H1 (cell line): Measurements from ENCODE around the gene FCN3.

Experiments
- EGR1 ChIP-seq: IDR thresholded peaks from 2 replicates; pipeline ENCODE4 v1.6.1; 2011; ENCODE audit warnings: low read depth, low read length, borderline replicate concordance
- EZH2 ChIP-seq: fragments of 200-600 bp; sonication (generic); IDR thresholded peaks from 2 replicates; pipeline ENCODE4 v1.7.1; 2012; ENCODE audit warnings: low read depth, mild to moderate bottlenecking, moderate library complexity, low read length, inconsistent platforms; ENCODE audit not compliant: severe bottlenecking
- GTF2F1 ChIP-seq: IDR thresholded peaks from 2 replicates; pipeline ENCODE4 v1.6.1; 2012; ENCODE audit warnings: low read depth, low read length, improper control_type of control experiment, borderline replicate concordance
- MAFK ChIP-seq: IDR thresholded peaks from 2 replicates; pipeline ENCODE4 v1.6.1; 2012; ENCODE audit warnings: low read depth, mild to moderate bottlenecking, improper control_type of control experiment, low read length
- POLR2A ChIP-seq, 2 experiments: IDR thresholded peaks; 1 replicate in 1 of 2; 2 replicates in 1 of 2; pipeline ENCODE4 v1.6.1; 2011; ENCODE audit warnings: low read depth in 2 of 2, low read length in 2 of 2, mild to moderate bottlenecking in 2 of 2; ENCODE audit errors: control extremely low read depth in 1 of 2
- TCF12 ChIP-seq: IDR thresholded peaks from 2 replicates; pipeline ENCODE4 v1.6.1; 2011; ENCODE audit warnings: low read depth, mild to moderate bottlenecking, low read length
- TF ChIP-seq, protein P1 (sequence below), 3 experiments: IDR thresholded peaks; 1 replicate in 2 of 3; 2 replicates in 1 of 3; pipeline versions ENCODE4 v1.5.1 to v1.6.1; 2011; ENCODE audit warnings: low read length in 3 of 3, mild to moderate bottlenecking in 3 of 3, inconsistent platforms in 2 of 3, low read depth in 1 of 3, moderate library complexity in 1 of 3; ENCODE audit not compliant: insufficient read depth in 1 of 3; ENCODE audit errors: control extremely low read depth in 1 of 3
- TF ChIP-seq, protein P2 (sequence below): IDR thresholded peaks from 2 replicates; pipeline ENCODE4 v1.6.1; 2012; ENCODE audit warnings: inconsistent platforms
- TF ChIP-seq, protein P3 (sequence below): IDR thresholded peaks from 2 replicates; pipeline ENCODE4 v1.6.1; 2011; ENCODE audit warnings: low read length, improper control_type of control experiment

DNA sequence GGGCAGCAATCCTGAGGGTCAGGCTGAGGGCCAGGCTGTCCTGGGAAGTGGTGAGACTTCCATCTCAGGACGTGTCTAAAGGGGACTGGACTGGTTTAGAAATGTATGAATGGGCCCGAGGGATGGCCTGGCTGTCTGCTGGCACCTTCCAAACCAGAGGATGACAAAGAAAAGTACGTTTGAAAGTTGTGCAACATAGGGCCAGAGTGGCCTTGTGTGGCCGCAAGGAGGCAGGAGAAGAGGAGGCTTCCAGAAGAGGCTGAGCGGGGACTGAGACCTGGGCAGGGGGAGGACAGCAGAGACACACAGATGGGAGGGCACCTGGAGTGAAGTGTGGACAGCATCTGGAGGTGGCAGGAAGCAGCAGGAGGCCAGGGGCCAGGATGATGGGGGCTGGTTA lies 35.4 kb downstream of the FCN3 start:
- TF ChIP-seq, protein P1, sequence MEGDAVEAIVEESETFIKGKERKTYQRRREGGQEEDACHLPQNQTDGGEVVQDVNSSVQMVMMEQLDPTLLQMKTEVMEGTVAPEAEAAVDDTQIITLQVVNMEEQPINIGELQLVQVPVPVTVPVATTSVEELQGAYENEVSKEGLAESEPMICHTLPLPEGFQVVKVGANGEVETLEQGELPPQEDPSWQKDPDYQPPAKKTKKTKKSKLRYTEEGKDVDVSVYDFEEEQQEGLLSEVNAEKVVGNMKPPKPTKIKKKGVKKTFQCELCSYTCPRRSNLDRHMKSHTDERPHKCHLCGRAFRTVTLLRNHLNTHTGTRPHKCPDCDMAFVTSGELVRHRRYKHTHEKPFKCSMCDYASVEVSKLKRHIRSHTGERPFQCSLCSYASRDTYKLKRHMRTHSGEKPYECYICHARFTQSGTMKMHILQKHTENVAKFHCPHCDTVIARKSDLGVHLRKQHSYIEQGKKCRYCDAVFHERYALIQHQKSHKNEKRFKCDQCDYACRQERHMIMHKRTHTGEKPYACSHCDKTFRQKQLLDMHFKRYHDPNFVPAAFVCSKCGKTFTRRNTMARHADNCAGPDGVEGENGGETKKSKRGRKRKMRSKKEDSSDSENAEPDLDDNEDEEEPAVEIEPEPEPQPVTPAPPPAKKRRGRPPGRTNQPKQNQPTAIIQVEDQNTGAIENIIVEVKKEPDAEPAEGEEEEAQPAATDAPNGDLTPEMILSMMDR (IDR thresholded peaks at IDR 0.05; ENCODE audit: control extremely low read depth in 1 of 3, insufficient read depth in 1 of 3, low read depth in 1 of 3, low read length in 3 of 3) = no peak
- TF ChIP-seq POLR2A (IDR thresholded peaks at IDR 0.05; ENCODE audit: control extremely low read depth in 1 of 2, low read depth in 2 of 2, low read length in 2 of 2) = no peak
- no peak for TF ChIP-seq EGR1
- TF ChIP-seq TCF12 = no peak
- no peak for TF ChIP-seq EZH2
- TF ChIP-seq MAFK = no peak
- TF ChIP-seq, protein P2, sequence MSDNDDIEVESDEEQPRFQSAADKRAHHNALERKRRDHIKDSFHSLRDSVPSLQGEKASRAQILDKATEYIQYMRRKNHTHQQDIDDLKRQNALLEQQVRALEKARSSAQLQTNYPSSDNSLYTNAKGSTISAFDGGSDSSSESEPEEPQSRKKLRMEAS = no peak
- TF ChIP-seq, protein P3, sequence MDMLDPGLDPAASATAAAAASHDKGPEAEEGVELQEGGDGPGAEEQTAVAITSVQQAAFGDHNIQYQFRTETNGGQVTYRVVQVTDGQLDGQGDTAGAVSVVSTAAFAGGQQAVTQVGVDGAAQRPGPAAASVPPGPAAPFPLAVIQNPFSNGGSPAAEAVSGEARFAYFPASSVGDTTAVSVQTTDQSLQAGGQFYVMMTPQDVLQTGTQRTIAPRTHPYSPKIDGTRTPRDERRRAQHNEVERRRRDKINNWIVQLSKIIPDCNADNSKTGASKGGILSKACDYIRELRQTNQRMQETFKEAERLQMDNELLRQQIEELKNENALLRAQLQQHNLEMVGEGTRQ = no peak
- no peak for TF ChIP-seq GTF2F1
